NCI-H526 (cell line): ENCODE measurements around the gene MYO16.
A peak's percentile ranks its signal among the peaks of the same experiment; 100 is the strongest.

Source experiments
- DNase-seq, 2 experiments: peaks; one replicate each; lab custom pipeline; 2025; lab: John Stamatoyannopoulos, UW

MYO16 gene

DNA sequence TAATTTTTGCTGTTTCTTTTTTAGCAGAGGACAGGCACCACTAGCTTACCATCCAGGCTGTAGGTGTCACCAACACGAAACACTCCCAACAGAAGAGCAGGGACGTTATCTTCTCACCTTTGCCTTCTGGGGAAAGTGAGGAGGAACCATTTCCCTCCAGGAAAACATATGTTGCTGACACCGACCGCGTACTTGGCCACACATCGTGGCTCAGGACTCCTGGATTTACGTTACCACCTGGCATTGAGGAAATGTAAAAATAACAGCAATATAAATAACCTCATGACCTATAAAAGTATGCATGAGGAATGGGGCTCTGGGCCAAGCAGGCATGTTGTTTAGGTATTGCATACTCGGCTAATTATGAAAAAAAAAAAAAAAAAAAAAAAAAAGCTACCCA lies 525.1 kb downstream of the MYO16 start:
- no peak for DNase-seq

DNA sequence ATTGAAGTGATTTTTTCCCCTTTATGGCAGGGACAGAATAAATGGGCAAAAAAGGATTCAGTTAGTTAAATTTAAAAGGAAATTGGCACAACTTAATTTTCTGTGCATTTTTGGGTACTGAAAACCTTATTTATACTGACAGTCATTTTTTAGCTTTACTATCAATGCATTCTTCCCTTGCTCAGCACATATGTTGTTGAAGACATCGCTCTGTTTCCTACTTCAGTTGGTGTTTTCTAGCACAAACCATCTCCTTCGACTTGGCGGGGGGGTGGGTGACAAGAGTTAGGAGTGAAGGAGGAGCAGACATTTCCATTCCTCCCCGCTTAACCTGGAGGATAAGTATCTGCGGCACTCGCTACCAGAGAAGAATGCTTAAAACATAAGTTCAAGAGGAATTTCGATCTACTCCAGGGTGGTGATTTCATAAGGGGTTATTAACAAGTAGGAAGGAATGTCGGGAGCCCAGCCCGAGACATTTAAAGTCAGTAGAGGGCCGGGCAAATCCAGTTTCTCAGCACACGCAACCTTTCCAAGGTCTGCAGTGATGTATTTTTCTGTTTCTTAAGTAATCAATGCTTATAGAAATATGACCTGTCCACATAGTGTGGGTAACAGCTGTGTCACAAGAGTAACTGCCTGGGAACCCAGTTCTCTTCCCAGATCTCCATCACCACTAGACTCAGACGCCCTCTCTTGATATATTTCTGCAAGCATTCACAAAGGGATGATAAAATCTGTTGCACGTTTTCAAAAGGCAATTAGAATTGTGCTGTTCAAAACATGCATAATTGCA lies 525.8 kb downstream of the MYO16 start:
- DNase-seq, result no peak

DNA sequence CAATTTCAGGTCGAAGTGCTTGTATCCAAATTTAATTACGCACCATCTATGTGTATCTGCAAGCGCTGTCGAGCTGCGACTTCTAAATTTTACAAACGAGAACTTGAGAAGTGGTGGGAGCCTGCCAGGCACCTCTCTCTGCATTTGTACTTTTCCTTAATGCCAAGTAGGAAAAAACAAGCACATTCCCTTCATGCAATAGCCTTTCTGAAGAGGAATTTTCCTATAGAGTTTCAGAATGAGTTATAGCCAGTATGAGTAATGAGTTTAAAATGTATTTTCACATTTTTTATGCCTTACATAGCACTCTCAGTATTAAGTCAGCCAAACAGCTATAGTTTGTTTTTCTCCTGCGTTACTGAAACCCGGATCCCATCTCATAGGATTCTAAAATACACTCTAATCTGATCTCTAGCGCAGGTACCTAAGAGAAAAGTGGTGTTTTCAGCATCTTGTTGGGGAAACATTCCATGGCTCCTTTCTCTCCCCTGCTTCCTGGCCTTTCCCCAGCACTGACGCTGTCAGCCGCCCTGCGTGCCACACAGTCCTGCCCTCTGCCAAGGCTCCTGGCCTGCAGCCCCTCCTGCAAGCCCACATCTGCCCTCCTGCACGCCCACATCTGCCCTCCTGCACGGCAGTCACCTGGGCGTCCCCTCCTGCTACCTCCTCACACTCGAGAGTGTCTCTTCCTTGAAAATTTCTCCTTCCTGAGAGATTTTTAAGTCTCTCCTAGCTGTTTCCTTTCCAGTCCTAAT lies 526.9 kb downstream of the MYO16 start:
- DNase-seq, result no peak

DNA sequence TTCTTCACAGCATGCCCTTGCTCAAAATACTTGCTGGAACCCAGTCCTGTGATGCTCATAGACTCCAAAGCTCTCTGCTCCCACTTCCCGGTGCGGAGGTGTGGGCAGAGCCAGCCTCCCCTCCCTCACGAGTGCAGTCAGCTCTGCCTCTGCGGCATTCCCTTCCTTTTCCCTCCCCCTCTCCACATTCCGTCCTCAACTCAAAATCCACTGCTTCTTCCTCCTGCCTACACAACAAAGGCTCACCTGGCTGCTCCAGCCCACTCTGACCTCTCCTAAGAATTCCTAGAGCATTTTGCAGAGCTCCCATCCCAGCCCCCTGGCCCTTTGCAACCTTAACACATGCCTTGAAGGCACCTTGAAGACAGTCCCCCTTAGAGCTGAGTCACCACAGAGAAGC lies 527.9 kb downstream of the MYO16 start:
- no peak for DNase-seq

DNA sequence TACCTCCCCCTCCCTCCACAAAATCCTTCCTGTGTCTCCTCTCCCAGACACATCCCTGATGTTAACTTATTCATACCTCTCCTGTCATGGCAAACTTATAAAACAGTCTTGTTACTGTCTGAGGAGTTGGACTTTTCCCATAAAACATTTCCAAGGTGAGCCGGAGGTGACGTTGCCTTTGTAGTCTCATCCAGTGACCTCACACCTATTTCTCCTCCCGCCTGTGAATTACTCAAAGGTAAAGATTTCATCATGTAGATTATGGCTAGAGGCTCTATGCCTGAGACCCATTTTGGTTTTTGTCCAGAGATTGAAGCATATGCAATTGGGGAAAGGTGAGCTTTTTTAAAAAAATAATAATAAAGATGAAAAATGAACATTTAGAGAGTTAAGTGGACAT lies 529.0 kb downstream of the MYO16 start:
- DNase-seq, result no peak

DNA sequence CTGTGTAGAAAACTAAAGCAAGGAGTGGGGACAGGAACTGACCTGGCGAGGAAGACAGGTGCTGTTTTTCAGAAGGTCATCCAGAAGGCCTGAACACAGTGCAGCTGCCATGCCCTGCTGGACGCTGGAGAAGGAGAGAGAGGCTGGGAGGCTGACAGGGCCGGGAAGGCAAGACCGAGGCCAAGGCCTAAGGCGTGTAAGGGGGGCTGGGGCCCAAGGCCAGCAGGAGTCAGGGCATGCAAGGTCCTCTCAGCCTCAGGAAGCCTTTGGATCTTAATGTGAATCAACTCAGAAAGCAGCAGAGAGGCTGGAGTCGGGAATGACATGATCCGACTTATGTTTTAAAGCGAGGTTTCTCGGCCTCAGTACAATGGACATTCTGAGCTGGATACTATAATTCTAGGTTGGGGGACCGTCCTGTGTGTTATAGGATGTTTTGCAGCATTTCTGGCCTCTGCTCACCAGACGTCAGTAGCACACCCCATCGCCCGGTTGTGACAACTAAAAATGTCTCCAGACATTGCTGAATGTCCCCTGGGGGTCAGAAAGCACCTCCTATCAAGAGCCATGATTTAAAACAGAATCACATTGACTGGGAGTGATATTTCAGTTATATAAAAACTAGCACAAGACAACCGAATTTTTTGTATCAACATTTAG lies 530.4 kb downstream of the MYO16 start:
- peak in 1 of 2 experiments; percentile 80 for DNase-seq

DNA sequence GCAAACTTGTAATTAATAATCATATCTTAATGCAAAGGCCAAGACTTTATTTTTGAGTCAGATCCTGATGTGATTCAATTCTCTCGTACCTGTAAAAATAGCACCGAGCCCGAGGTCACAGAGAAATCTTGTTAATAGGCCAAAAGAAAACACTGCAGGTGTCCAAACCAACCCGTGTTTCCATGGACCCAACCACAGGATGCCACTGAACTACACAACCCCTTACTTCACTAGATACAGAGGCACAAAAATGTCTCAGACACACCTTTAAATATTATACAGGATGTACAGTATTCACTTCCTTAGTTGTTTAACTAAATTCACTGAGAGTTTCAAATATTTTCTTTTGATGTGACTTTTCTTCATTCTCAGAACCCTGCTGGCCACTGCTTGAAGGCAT lies 530.9 kb downstream of the MYO16 start:
- DNase-seq, result no peak

DNA sequence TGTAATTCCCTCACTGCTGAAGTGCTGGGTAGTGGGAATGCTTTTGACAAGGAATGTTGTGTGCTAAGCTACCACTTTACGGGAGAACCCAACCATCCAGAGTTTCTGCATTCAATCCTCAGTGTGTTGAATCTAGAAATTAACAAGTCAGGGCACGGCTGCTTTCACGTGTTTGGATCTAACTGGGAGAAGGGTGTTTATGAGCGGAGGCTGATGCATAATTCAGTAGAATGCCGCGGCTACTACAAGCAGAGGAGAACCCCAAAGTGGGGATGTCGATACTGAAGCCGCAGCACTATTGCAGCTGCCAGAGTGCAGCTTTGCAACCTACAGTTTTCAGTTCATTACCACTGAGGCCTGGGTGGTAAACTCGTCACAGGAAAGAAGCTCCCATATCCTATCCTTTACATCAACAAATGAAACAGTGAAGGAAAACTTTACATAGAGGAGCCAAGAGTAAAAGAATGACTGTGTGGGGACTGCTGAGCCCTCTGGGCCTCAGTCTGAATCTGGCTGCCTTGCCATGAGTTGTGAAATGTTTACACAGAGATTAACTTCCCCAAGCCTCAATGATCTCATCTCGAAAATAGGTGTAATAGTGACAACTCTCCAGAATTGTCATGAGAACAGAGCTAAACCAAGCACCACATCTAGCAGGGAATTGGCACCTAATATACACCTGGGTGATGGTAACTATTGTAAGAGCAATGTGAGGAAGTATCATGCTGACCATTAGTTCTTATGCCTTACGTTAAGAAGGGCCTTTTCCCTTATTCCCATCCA lies 531.7 kb downstream of the MYO16 start:
- no peak for DNase-seq

DNA sequence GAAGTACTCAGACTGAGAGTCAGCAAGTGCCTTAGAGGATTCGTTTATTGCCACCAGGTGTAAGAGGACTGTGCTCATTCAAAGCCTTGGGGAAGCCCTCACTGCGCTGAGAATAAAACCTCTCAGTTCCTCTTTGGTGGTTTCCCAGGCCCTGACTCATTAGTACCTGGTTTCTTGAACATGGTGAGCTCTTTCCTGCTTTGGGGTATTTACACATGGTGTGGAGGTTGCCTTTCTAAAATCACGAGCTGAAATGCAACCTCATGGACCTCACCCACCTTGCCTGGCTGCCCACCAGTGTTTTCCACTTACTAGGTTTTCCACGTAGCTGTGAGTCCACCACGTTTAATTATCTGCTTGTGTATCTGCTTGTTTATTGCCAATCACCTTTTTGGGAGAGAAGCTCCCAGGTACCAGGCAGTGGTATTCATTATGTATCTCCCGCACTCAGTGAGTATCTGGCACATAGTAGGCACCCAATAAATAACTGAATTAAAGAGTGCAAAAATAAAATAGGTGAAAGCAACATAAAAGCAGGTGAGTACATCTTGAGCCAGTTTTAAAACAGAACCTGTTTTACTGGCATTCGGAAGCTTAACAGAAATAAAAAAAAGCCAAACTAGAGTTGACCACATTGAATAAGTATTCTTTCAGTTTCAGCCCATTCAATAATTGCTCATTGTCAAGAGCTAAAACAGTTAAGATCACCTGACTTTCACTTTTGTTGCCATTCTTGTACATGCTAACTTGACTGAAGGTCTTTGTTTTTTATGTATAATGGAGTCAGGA lies 533.0 kb downstream of the MYO16 start:
- DNase-seq, result peak in 1 of 2 experiments; percentile 10

DNA sequence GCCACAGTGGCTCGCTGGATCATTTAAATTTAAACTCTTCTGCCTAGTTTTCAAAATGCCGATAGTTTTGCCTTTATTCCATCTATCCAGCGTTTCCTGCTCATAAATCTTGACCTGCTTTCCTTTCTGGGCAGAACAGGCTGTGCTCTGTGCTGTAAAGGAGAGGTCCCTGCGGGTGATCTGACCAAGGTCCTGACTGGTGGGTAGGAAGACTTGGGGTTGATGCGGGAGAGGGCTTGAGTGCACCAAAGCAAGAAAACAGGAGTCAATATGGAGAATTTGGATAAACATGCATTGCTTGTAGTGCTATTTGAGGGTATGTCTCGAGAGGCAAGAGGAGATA lies 533.6 kb downstream of the MYO16 start:
- no peak for DNase-seq

DNA sequence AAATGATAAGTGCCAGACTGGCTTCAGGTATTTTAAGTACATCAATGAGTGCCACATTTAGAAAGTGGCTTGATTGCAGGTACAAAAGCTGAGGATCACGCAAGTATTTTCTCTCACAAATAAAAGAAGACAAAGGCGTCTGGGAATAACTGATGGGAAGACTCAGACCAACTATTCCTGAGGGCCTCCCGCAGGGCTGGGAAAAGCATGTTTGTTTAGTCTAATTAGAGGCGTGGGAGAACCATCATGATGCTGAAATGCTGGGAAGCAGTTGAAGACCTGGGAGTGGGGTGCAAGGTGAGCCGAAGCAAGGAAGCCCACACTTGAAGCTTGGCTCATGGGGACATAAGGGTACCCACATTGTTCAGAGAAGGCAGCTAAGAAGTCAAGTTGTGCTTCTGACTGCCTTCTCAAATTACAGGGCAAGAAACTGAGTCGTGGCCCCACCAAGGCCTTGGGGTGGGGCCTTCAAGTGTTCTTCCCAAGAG lies 536.0 kb downstream of the MYO16 start:
- DNase-seq, result peak in 1 of 2 experiments; percentile 44

DNA sequence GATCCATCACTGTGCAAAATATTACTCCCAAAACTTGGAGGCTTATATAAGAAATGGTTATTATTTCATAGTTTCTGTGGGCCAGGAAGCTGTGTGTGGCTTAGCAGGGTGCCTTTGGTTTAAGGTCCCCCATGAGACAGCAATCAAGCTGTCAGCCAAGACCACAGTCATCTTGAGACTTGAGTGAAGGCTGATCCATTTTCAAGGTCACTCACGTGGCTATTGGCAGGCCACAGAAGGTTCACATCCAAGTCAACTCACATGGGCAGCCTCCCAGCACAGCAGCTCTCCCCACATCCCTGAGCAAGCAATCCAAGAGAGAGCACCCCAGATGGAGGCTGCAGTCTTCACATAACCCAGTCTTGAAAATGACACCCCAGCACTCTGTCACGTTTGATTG lies 537.4 kb downstream of the MYO16 start:
- no peak for DNase-seq

DNA sequence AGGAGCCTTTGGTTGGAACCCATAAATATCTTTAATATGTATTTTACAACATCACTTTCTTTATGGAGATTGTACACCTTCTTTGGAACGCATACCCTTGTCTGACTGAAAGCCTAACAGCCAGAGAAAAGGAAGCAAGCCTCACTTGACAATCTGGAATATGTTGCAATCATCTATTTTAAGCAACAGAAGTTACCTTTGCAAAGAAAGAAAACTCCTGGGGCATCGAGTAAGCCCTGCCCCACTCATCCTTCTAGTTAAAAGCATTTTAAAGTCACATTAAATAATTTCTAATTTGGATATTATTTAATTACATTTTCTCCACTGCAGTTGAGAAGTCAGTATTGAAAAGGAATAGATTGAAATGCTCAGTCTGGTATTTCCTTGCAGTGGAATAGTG lies 542.7 kb downstream of the MYO16 start:
- no peak for DNase-seq

DNA sequence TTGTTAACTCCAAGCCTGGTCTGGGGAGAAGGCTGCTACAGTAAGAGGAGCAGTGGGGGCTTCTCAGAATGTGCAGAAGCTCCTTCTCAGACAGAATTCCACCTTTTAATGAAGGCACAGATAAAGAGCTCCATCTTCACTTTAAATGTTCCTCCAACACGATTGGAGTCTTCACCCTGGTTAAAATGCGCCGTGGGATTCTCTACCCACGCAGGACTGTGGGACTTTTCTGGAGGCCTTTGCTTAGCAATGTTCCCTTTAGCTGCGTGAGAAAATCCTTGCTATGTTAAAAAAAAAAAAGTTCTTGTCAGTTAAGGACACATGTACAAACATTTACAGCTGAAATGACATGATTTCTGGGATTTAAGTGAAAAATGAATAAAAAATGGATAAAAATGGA lies 546.3 kb downstream of the MYO16 start:
- DNase-seq, result no peak

DNA sequence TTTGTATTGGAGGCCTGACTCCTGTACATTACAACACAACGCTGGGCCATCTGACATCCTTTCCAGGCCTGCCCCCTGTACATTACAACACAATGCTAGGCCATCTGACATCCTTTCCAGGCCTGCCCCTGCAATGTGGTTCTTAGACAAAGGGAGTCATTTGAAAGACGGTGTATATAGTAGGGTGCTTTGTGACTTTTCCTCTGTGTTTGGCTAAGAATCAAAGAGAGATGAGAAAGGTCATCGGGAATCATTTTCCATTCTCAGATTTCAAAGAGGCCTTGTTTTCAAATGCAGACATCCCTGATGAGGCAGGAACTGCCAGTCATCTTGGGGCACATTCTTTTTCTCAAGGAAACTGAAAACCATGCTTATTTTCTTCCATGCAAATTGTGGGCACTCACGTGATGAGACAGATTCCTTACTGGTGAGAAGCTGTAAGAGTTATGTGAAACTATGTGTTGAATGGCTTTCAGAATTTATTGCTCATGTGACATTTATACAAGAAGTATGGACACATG lies 551.6 kb downstream of the MYO16 start:
- DNase-seq, result no peak

DNA sequence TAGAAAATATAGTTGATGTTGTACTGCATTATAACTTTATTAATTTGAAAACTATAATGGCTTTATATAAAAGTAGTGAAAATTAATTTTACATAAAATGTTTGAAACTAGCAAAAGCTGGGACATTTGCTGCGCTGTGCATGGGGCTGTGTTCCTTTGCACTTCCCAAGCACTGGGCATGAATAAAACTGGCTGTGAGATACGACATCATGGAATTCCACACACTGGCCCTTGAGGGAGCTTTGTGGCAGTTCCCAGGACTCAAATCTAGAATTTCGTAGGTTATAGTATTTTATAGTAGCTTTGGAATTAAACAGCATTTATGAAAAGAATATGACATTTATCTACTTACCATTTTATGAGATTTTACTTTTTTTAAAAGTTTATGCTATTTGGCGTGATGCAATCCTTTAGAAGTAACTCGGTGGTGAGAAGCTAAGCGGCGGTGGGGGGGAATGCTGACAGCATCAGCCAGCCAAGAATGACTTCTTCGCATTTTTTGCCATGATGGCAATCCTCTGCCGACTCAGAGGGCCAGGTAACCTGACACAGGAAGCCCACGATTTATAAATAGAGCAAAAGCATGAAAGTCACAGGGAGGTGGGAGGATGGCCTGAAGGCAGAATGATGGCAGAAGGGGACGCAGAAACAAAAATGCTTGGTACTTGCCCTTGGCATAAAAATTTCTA lies 553.5 kb downstream of the MYO16 start:
- no peak for DNase-seq

DNA sequence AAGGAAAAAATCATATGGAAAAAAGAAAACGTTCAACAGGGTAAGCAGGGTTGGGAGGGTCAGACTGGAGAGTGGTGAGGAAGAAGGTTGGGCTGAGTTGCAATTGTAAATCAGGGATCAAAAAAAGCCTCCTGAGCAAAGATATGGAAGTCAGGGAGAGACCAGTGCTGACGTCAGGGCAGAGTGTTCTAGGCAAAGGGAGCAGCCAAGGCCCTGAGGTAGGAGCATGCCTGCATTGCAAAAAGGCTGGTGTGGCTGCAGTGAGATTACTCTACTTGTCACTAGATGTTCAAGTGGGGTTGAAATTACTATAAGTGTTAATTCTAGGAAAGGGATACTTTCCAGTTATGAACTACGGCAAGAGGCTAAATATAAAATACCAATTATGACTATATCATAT lies 562.0 kb downstream of the MYO16 start:
- no peak for DNase-seq

DNA sequence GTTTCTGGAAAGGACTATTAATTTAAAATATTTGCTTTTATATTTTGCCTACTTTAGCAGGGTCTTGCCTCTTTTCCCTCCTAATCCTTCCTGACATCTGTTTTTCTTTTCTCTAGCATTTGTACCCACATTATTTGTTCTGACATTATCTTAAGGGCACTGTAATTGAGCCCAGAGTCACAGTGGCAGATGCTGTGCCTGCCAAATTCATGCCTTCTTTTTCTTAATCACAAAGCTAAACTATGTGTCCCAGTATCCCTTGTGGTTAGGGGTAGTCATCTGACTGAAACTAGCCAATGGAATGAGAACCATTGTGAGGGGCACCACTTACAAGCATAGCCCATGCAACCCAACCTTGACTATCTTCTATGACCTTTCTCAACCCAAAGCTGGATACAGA lies 562.9 kb downstream of the MYO16 start:
- DNase-seq, result no peak

DNA sequence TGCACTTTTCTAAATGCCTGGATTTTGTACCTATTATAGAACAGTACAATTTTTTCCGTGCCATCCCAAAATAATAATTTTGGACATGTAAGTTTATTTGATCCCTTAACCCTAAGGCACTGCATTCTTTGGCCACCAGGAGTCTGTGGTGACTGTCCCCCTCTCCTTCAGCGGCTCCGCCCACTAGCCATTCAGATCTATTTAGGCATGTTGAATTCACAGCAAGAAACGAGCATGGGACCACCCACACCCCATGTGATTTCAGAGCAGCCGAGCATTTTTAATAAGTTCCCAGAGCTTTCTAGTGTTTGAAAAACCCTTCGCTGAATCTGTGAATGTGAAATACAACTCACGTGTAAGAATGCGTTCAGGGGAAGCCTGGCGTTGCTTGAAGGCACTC lies 567.5 kb downstream of the MYO16 start:
- DNase-seq, result no peak

DNA sequence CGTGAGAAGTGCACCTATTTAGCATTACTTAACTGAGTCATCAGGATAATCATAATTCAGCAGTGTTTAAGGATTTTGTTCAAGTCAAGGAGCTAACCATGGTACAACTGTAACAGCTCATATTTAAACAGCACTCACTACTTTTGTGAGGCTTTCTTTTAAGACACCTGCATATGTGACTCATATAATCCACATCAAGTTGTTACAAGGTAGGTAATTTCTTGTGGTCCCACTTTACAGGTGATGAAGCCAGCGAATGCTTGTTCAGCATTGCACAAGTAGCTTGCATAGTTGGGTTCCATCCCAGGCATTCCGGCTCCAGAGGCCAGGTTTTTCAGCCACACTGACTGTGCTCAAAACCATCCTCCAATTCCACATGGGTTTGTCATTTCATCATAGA lies 569.2 kb downstream of the MYO16 start:
- DNase-seq, result no peak

DNA sequence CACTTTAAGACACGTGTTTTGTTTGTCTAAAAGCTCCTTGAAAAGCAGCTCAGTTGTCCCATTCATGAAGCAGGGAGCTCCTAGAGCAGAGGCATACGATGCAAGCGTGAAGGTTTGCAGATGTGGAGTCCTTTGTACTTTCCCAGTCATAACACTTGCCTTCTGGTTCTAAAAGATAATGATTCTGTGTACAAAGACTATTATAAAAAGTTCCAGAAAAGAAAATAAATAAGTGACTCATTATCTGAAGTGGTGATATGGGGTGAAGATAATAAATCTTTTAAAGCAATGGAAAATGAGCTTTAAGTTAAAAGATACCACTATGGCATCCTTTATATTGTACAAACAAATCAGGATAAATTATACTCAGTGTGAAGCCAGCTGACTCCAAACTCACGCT lies 569.9 kb downstream of the MYO16 start:
- DNase-seq, result no peak
